Keratinocyte (primary cell): ENCODE results near the gene SORBS1. TPM values are rescaled to one million over a fixed set of nuclear protein-coding genes. Genes with fewer than 3 reads are reported as not detected.

Experiments
- DNase-seq: peaks from one replicate; pipeline ENCODE4 v3.0.0-alpha.2; 2011; ENCODE audit warnings: low read depth, missing footprints, low spot score
- FAIRE-seq: peaks from 2 replicates; lab custom pipeline; 2011; peaks lifted over from hg19 to GRCh38; lab: Jason Lieb, UNC
- H2AFZ ChIP-seq: 2 replicates; pipeline ENCODE4 v1.6.0; 2012; ENCODE audit warnings: low read length, control low read depth, inconsistent platforms; ENCODE audit not compliant: control insufficient read depth
- H3K27ac ChIP-seq: 2 replicates; pipeline ENCODE4 v1.5.1; 2011; ENCODE audit warnings: low read length; ENCODE audit not compliant: control insufficient read depth, insufficient read depth
- H3K27me3 ChIP-seq: 3 replicates; pipeline ENCODE4 v1.6.0; 2011; ENCODE audit warnings: low read length; ENCODE audit not compliant: control insufficient read depth, insufficient read depth; ENCODE audit errors: extremely low read depth
- H3K36me3 ChIP-seq, 2 experiments: 2 replicates in 1 of 2; 3 replicates in 1 of 2; pipeline ENCODE4 v1.5.1; 2011; ENCODE audit warnings: low read length in 2 of 2, mild to moderate bottlenecking in 1 of 2; ENCODE audit not compliant: control insufficient read depth in 2 of 2, insufficient read depth in 2 of 2; ENCODE audit errors: extremely low read depth in 1 of 2
- H3K4me1 ChIP-seq: 3 replicates; pipeline ENCODE4 v1.5.1; 2011; ENCODE audit warnings: low read length; ENCODE audit not compliant: control insufficient read depth, insufficient read depth; ENCODE audit errors: extremely low read depth
- H3K4me2 ChIP-seq: 3 replicates; pipeline ENCODE4 v1.6.0; 2011; ENCODE audit warnings: low read depth, low read length; ENCODE audit not compliant: control insufficient read depth, insufficient read depth; ENCODE audit errors: extremely low read depth
- H3K4me3 ChIP-seq, 3 experiments: fragments of 200-600 bp in 1 of 3; sonication (generic) in 1 of 3; 2 replicates in 2 of 3; 3 replicates in 1 of 3; pipeline ENCODE4 v1.5.1; 2011 to 2016; ENCODE audit warnings: low read length in 3 of 3, mild to moderate bottlenecking in 3 of 3, control low read depth in 2 of 3, inconsistent platforms in 1 of 3, low read depth in 1 of 3, mixed read lengths in 1 of 3, mixed run types in 1 of 3, moderate library complexity in 1 of 3; ENCODE audit not compliant: control insufficient read depth in 2 of 3, insufficient read depth in 2 of 3; ENCODE audit errors: extremely low read depth in 1 of 3
- H3K79me2 ChIP-seq: 2 replicates; pipeline ENCODE4 v1.6.0; 2012; ENCODE audit warnings: low read length; ENCODE audit not compliant: control insufficient read depth, insufficient read depth
- H3K9ac ChIP-seq: 3 replicates; pipeline ENCODE4 v1.6.0; 2011; ENCODE audit warnings: low read length; ENCODE audit not compliant: control insufficient read depth, insufficient read depth; ENCODE audit errors: extremely low read depth
- H3K9me1 ChIP-seq: 3 replicates; pipeline ENCODE4 v1.6.0; 2011; ENCODE audit warnings: low read length; ENCODE audit not compliant: control insufficient read depth, insufficient read depth; ENCODE audit errors: extremely low read depth
- H3K9me3 ChIP-seq: 2 replicates; pipeline ENCODE4 v1.5.1; 2012; ENCODE audit warnings: low read depth, low read length; ENCODE audit not compliant: control insufficient read depth
- H4K20me1 ChIP-seq: 3 replicates; pipeline ENCODE4 v1.6.0; 2011; ENCODE audit warnings: low read length; ENCODE audit not compliant: control insufficient read depth, insufficient read depth; ENCODE audit errors: extremely low read depth
- EZH2 ChIP-seq: IDR thresholded peaks from one replicate; pipeline ENCODE4 v1.6.1; 2012; ENCODE audit warnings: inconsistent platforms, mild to moderate bottlenecking, low read length, moderate library complexity
- dilution Hi-C: fragments of 300-500 bp; cut with MboI; formaldehyde crosslinking; loops from one replicate; pipeline ENCODE4 v1.7.0; 2020; ENCODE audit warnings: low sequenced_read_pairs; ENCODE audit not compliant: extremely low pct_ligation_motif_present
- polyA plus RNA-seq, 5 experiments: library from polyadenylated mRNA; depleted of rRNA in 3 of 5; stranded (reverse) in 3 of 5; stranded (forward) in 1 of 5; unstranded in 1 of 5; fragments of >200 nt; gene quantifications; 1 replicate in 1 of 5; 2 replicates in 3 of 5; 3 replicates in 1 of 5; pipeline versions ENCODE4 v1.2.1 to v1.2.3, GENCODE V29; 2011 to 2012; ENCODE audit warnings: missing spikeins in 2 of 5, low read depth in 1 of 5, low replicate concordance in 1 of 5
- TF ChIP-seq, protein P1 (sequence below), 3 experiments: IDR thresholded peaks in 1 of 3; conservative IDR thresholded peaks in 1 of 3; optimal IDR thresholded peaks in 1 of 3; 2 replicates in 2 of 3; 3 replicates in 1 of 3; pipeline versions ENCODE3 to v1.5.1; 2011; ENCODE audit warnings: low read length in 3 of 3, mild to moderate bottlenecking in 3 of 3, moderate library complexity in 2 of 3, control low read depth in 1 of 3, inconsistent platforms in 1 of 3; ENCODE audit not compliant: insufficient read depth in 2 of 3; ENCODE audit errors: extremely low read depth in 1 of 3

Gene SORBS1
- polyA plus RNA-seq, 1 donor (not counting 4 experiments of a cell fraction or from before 2014, with no cell fraction given): 0.42 TPM

DNA sequence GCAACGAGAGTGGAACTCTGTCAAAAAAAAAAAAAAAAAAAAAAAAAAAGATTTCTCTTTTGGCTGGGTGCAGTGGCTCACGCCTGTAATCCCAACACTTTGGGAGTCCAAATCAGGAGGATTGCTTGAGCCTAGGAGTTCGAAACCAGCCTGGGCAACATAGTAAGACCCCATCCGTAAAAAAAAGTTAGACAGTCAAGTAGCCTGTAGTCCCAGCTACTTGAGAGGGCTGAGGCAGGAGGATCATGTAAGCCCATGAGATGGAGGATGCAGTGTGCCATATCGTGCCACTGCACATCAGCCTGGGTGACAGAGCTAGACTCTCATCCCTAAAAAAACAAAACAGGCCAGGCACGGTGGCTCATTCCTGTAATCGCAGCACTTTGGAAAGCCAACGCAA is 295.6 kb downstream of the SORBS1 start:
- Histone ChIP-seq H3K27ac (peak overlapping the region; percentile 85), H3K79me2 (peaks cover 31% of the 10 kb centered on the region), H4K20me1 (no peaks in the 10 kb centered on the region), H3K27me3 (no peaks in the 10 kb centered on the region), H3K4me1 (peaks cover 74% of the 10 kb centered on the region), H3K9ac (peak overlapping the region; percentile 68), H3K4me3 (no peak overlapping the region), H3K36me3 (peaks cover 24 to 33% of the 10 kb centered on the region in 2 experiments), H3K9me3 (no peaks in the 10 kb centered on the region), H2AFZ (no peak overlapping the region), H3K4me2 (no peak overlapping the region), H3K9me1 (no peaks in the 10 kb centered on the region)
- DNase-seq (no peak), FAIRE-seq (no peak)
- dilution Hi-C loops: no loop called here
- TF ChIP-seq EZH2: no peak
- TF ChIP-seq, protein P1, sequence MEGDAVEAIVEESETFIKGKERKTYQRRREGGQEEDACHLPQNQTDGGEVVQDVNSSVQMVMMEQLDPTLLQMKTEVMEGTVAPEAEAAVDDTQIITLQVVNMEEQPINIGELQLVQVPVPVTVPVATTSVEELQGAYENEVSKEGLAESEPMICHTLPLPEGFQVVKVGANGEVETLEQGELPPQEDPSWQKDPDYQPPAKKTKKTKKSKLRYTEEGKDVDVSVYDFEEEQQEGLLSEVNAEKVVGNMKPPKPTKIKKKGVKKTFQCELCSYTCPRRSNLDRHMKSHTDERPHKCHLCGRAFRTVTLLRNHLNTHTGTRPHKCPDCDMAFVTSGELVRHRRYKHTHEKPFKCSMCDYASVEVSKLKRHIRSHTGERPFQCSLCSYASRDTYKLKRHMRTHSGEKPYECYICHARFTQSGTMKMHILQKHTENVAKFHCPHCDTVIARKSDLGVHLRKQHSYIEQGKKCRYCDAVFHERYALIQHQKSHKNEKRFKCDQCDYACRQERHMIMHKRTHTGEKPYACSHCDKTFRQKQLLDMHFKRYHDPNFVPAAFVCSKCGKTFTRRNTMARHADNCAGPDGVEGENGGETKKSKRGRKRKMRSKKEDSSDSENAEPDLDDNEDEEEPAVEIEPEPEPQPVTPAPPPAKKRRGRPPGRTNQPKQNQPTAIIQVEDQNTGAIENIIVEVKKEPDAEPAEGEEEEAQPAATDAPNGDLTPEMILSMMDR (optimal IDR thresholded peaks at IDR 0.05 in 1 of 3, IDR thresholded peaks at IDR 0.05 in 1 of 3, conservative IDR thresholded peaks at IDR 0.05 in 1 of 3; ENCODE audit: extremely low read depth in 1 of 3, insufficient read depth in 2 of 3, low read length in 3 of 3): no peak

DNA sequence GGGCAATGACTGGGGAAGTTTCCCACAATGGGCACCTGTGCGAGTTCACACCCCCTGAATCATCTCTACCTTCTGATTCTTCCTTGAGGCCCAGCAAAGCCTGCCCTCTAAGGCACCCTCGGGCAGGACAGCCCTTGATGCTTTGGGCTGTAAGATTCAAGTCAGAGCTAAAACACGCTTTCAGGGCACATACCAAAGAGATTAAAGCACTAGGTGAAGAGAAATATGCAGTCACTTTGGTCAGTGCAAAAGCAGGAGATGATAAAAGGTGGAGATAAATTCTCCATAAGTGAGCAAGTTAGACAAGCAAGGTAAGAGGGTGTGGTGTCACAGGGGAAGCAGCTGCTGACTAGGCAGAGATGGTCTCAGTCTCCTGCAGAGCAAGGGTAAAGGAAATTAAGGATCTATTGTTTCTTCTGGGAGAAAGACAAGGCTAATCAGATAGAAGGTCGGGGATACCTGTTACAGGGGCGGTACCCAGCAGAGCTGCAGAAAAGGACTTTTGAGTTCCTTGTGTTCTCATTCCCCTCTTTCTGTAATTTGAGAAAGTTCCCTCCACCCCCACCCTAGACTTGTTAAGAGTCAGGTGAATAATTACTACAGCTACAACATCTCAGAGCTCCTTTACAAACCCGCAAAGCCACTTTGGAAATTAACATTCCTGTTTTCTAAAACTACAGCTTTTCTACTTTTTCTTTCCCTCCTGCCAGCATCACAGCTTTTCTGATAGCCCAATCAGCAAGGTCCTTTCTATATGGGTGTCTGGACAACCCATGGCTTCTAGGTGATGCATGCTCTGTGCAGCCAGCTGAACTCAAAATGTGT is 296.7 kb downstream of the SORBS1 start:
- no peaks in the 10 kb centered on the region for H3K9me3 ChIP-seq
- peak overlapping the region; percentile 31 for H3K4me2 ChIP-seq
- no peaks in the 10 kb centered on the region for H4K20me1 ChIP-seq
- no peaks in the 10 kb centered on the region for H3K27me3 ChIP-seq
- FAIRE-seq (peak; percentile 98), DNase-seq (peak; percentile 92)
- TF ChIP-seq, protein P1 (optimal IDR thresholded peaks at IDR 0.05 in 1 of 3, IDR thresholded peaks at IDR 0.05 in 1 of 3, conservative IDR thresholded peaks at IDR 0.05 in 1 of 3; ENCODE audit: extremely low read depth in 1 of 3, insufficient read depth in 2 of 3, low read length in 3 of 3): peak in 1 of 3 experiments; percentile 12
- TF ChIP-seq EZH2: no peak
- dilution Hi-C loops: no loop called here
- no peak overlapping the region for H2AFZ ChIP-seq
- H3K27ac ChIP-seq: peak overlapping the region; percentile 85
- peaks cover 30 to 37% of the 10 kb centered on the region in 2 experiments for H3K36me3 ChIP-seq
- peak overlapping the region; percentile 68 for H3K9ac ChIP-seq
- peaks cover 82% of the 10 kb centered on the region for H3K4me1 ChIP-seq
- H3K9me1 ChIP-seq: no peaks in the 10 kb centered on the region
- peaks cover 32% of the 10 kb centered on the region for H3K79me2 ChIP-seq
- H3K4me3 ChIP-seq: no peak overlapping the region
